GM18868 (cell line): ENCODE measurements around the gene STOML1.

Experiments
- ATAC-seq: cut with Tn5 transposase; IDR thresholded peaks from one replicate; pipeline ENCODE4 v1.9.1; 2021; ENCODE audit warnings: mild to moderate bottlenecking, moderate library complexity; ENCODE audit not compliant: unreplicated experiment

Gene STOML1

DNA sequence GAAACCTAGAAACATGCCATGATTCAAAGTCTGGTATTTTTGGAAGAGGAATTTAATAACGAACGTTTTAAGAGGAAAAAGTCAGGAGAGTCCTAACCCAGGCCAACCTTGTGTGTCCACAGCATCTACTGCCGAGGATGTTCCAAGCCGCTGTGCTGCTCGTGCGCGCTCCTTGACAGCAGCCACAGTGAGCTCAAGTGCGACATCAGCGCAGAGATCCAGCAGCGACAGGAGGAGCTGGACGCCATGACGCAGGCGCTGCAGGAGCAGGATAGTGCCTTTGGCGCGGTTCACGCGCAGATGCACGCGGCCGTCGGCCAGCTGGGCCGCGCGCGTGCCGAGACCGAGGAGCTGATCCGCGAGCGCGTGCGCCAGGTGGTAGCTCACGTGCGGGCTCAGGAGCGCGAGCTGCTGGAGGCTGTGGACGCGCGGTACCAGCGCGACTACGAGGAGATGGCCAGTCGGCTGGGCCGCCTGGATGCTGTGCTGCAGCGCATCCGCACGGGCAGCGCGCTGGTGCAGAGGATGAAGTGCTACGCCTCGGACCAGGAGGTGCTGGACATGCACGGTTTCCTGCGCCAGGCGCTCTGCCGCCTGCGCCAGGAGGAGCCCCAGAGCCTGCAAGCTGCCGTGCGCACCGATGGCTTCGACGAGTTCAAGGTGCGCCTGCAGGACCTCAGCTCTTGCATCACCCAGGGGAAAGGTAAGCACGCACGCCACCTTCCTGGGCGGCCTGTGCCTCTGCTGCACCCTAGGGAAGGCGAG lies 30.8 kb upstream of the STOML1 start:
- ATAC-seq: no peak

DNA sequence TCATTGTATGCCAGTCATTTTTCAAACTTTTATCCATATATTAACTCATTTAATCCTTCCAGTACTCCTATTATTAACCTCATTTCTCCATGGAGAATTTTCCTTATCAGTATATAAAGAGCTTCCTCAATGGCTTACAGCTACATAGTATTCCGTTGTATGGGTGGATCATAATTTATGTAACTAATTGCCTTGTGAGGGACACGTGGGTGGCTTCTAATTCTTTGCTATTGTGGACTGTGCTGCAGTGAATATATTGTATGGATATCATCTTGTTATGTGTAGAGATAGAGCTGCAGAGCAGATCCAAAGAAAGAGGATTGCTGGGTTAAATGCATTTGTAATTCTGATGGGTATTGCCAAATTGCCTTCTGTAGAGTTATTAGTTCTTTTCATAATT lies 27.6 kb upstream of the STOML1 start:
- ATAC-seq: no peak

DNA sequence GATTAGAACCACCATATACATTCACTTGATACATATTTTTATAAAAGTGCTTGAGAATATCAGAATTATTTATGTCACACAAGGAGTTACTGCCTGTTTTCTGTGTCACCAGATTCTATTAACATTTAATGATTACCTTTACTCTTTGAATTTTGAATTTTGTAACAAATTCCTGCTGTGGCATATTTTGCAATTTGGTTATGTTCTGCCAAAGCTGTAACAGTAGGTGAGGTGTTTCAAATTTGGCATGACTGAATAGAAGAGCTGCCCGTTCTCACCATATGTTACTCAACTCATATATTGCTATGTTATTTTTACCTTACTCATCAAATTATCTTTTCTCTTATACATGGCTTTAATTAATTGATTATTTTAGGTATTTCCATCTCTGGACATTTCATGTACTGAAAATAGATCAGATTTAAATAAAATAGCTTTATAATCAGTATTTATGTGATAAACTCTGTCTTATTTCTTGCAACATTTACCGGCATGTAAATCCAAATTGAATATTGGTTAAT lies 21.3 kb upstream of the STOML1 start:
- ATAC-seq: no peak

DNA sequence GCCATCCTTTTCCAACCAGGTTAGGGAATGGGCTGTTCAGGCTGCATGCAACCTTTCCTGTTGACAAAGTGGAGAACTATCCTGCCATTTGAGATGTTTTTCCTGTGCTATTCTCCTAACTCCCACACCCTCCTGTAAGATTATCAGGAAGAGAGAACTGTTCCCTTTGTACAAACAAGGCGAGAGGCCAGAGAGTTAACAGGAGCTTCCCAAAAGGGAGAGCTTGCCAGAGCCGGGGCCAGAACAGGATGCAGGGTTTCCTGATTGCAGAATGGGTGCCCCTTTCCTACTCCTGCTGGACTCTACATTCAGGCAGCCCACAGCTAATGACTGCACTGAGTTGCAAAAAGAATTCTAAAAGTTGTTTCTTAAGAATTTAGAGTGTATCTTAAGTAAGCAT lies 19.5 kb upstream of the STOML1 start:
- no peak for ATAC-seq

DNA sequence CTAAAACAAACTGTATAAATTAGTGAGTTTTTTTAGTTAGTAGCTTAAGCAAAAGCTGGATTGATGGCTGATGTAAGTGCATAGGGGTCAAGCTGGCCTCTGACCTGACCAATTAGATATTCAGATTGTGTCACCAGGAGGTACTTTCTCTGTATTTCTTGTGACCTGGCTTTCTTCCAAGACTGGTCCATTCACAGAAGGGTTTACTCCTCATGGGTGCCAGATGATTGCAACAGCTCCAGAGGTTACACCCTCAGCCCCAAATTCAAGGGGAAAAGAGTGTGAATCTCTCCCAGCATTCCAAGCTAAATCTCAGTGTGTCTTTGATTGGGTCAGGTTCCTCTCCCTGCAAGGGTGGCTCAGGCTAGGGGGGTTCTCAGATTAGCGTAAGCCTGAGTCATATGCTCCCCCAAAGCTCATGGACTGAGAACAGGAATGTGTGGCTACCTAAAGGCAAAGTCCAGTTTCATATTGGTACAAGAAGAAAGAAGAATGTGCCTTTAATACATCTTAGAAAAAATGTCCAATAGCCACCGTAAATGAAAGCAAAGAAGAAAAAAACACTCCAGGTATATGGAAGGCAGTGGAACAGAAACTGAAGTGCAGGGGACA lies 18.9 kb upstream of the STOML1 start:
- no peak for ATAC-seq

DNA sequence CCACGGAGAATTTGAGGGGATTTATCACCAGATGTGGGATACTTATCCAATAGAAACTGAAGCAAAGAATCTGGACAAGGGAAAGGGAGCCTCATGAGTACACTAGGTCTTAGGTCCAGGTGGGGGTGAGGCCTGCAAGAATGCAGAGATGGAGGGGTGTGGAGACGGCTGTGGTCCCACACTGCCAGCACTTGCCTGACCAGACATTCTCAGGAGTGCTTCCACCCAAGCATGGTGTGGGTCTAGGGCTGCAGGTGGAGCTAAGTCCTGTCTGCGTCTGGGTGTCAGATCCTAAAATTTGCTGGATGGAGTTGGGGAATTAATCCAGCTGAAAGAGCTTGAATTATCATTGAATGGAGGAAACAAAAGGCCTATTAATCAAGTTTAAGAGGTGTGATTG lies 16.8 kb upstream of the STOML1 start:
- ATAC-seq: no peak

DNA sequence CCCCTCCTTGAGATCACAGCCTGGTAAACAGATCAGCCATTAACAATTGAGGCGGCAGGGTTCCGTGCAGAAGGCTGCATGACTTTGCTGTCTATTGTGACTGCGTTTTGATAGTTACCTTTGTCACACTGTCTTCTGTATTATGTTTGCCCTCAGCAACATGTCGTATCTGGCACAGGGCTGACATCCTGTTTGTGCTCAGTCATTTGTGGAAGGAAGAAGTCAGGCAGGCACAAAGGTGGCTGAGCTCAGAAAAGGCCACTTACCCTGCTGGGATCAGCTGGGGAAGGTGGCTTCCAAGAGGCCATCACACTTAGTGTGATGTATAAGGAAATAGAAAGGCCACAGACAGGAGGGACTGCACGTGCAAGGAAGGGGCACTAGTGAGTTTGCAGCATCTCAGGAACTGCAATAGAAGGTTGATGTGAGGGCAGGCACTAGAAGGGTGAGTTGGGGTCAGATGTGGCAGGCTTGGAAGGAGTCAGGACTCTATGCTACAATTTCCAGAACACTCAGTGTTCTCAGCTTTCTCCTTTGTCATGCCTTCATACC lies 15.8 kb upstream of the STOML1 start:
- no peak for ATAC-seq

DNA sequence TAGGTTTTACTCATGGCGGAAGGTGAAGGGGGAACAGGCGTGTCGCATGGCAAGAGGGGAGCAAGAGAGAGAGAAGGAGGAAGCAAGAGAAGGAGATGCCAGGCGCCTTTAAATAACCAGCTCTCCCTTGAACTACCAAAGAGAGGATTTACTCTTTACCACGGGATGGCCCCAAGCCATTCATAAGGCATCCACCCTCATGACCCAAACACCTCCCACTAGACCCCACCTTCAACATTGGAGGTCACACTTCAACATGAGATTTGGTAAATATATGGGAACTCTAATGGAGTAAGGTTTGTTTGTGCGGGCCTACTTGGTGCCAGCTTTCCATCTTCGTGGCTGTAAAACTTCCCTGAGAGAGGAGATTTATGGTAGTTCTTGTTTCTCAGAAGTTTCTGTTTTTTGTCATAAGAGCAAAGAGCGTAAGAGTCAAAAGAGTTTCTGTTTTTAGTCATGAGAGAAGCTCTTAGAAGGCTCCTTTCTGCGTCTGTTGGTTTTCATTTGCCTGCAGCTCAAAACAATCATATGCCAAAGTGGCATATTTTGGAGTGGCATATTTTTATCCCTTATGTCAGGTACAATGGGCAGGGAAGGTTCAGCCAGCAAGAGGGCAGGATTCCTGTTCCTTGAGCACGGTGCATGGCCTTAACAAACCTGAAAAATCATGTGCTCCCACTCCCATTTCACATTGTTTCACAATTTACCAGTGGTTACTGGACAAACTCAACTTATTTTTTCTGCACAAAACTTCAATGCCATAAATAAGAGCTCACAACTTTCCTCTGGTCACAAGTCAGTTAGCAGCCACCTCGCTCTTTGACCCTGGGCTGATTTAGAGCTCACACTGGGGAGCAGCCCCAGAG lies 14.9 kb upstream of the STOML1 start:
- no peak for ATAC-seq

DNA sequence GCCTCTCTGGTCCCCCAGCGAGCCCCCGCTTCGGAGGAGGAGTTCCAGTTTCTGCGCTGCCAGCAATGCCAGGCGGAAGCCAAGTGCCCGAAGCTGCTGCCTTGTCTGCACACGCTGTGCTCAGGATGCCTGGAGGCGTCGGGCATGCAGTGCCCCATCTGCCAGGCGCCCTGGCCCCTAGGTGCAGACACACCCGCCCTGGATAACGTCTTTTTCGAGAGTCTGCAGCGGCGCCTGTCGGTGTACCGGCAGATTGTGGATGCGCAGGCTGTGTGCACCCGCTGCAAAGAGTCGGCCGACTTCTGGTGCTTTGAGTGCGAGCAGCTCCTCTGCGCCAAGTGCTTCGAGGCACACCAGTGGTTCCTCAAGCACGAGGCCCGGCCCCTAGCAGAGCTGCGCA lies 5.9 kb upstream of the STOML1 start:
- no peak for ATAC-seq

DNA sequence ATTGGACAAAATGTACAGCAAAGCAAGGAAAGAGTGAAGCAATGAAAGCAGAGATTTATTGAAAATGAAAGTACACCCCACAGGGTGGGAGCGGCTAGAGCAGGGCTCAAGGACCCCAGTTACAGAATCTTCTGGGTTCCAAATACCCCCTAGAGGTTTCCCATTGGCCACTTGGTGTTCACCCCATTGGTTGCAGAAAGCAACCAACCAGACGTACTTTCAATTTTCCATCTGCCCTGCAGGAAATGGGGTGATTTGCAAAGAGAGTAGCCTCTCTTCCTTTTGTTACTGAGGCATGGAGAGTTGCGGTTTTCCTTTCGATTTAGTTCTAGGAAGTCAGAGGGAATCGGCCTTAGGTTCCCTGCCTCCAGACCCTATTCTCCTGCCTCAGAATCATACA lies 4.8 kb upstream of the STOML1 start:
- ATAC-seq: no peak

DNA sequence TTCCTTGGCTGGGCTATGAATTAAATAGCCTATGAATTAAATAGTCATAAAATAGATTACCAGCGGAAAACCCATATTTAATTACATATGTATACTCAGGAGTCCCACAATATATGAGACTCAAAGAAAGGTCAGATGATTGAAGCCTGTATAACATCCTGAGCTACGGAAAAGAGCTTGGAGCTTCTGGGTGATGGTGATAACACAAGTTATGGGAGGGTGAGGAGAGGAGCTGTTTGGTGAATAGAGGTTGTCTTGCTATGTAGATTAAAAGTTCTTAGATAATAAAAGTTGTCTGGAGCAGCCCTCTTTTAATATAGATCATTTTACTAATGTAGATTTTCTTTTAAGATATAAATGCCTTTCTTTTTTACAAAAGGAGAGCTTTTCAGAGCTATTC lies 4.2 kb upstream of the STOML1 start:
- ATAC-seq: no peak

DNA sequence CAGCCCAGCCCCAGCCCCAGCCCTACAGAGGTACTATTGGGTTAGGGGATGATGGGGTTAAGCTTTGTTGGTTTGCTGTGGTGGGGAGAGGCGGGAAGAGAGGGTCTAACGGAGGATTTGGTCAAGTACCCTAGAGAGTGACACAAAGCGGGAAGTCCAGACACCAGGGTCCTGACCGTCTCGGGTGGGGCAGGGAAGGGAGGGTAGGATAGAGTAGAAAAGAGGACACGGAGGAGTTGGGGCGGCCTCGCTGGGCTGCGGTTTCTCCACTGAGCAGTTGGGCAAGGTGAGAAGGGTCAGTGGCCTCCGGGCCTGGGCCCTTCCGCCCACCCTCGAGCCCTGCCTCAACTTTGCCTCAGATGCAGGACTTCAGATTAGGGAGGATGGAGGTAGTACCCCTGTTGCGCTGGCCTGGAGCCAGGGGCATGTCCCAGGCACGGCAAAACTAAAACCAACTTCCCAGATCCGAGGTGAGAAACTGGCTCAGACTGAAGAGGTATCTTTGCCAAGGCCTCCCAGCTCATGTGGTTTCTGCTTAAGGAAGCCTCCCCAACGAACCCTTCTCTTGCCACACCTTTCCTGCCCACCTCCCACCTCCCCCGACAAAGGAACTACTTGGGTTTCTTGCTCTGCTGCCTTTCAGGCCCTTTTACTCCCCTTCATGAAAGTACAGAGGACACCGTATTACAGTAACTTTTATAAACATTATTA lies 3.0 kb upstream of the STOML1 start:
- ATAC-seq: no peak

DNA sequence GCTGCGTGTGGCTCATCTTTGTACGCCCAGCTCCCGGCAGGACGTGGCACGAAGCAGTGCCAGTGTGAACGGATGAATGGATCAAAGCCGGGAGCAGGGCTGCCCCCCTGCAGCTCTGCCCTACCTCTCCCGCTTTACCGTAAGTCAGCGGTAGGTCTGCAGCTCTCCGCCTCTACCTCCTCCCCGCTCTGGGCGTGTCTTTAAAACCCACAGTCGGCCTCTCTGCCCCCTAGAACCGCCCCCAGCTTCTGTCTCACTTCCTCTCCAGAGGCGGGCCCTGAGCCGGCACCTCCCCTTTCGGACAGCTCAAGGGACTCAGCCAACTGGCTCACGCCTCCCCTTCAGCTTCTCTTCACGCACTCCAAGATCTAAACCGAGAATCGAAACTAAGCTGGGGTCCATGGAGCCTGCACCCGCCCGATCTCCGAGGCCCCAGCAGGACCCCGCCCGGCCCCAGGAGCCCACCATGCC lies 2.4 kb upstream of the STOML1 start, which contains the start of gene PML:
TSS of gene PML (plus strand) at position 304 of the 471 bp plus-strand sequence. CDS start at position 401, 97 bp downstream.
- ATAC-seq: peak; percentile 79

DNA sequence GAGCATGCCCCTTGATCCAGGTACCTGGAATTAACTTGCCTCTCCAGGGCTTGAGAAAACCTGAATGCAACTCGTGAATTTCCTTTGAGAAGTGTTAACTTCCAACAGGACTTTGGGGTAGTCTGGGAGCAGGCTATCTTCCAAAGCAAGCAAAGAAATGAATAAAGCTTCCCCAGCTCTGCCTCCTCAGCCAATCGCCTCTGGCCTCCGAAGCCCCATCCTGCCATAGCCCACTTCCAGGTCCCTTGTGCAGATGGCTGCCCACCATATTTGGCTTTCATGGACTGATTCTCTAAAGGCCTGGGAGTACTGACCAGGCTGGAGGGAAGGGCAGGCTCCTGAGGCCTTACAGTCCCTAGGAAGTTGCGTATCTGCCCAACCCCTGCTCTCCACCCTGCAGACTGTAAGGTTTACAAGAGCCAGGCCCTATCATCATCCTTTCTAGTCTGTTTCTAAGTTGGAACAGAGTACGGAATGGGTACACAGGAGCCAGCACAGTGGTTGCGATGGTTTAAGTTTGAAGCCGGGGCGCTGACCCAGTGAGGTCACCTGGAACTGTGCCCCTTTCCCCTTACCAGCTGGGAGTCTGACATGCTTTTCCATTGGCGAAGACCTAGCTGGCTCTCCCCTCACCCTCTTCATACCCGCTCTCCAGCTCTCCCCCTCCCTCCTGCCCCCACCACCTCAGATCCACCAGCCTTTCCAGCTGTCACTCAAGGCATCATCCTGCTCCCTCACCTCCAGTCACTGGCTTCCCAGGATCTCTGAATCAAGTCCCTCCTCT lies 1.3 kb upstream of the STOML1 start:
- no peak for ATAC-seq

DNA sequence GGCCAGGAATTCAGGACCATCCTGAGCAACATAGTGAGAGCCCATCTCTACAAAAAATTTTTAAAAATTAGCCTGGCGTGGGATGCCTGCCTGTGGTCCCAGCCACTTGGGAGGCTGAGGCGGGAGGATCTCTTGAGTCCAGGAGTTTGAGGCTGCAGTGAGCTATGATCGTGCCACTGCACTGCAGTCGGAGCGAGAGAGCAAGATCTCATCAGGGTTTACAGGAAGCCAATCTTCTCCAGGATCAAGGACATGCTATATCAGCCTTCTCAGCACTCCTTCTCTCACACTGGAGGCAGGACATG lies 451 bp upstream of the STOML1 start:
- ATAC-seq: no peak

DNA sequence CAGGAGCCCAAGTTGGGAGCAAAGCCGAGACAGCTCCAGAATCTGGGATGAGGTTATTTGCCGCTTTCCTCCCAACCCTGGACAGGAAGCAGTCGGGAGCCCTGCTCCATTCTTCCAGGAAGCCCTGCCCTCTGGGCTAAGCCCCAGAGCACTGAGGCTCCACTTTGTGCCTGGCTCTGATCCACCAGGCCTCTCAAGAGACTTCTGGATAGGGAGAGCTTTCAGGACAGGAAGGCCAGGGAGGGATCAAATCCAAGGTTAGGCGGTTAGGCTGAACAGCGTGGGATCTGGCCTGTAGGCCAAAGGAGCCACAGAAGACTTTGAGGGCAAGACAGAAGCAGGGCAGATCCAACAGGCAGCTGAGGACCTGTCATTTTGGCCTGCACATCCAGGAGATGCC lies 835 bp downstream of the STOML1 start:
- no peak for ATAC-seq

DNA sequence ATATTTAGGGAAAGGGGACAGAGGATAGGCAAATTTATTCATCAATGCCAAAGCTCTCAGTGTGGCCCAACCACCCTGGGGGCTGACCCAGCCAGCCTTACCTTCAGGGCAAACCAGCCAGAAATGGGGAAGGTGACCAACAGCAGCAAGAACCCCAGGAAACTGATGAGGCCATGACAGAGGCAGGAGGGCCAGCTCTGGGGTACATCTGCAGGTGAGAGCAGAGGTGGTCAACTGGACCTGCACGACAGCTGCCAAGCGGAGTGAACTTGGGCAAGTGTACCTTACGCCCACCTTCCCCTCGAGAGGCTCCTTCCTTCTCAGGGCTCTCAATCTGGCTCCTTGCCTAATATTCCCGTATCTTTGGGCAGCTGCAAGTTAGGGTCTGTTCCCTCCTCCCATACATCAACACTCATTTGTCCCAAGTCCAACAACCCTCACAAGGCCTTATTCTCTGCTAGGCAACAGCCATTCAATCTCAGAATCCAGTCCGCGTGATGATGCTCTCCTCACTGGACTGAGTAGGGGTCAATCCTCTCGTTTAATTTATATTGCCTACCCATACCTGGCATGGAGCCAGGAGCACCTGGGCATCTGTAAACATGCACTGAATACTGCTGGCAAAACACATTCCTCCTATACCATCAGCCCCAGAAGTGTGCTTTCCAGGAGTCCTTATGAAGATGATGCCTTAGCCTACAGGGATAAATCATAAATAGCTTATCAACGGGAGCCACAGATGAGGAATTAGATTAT lies 1.7 kb downstream of the STOML1 start:
- ATAC-seq: no peak

DNA sequence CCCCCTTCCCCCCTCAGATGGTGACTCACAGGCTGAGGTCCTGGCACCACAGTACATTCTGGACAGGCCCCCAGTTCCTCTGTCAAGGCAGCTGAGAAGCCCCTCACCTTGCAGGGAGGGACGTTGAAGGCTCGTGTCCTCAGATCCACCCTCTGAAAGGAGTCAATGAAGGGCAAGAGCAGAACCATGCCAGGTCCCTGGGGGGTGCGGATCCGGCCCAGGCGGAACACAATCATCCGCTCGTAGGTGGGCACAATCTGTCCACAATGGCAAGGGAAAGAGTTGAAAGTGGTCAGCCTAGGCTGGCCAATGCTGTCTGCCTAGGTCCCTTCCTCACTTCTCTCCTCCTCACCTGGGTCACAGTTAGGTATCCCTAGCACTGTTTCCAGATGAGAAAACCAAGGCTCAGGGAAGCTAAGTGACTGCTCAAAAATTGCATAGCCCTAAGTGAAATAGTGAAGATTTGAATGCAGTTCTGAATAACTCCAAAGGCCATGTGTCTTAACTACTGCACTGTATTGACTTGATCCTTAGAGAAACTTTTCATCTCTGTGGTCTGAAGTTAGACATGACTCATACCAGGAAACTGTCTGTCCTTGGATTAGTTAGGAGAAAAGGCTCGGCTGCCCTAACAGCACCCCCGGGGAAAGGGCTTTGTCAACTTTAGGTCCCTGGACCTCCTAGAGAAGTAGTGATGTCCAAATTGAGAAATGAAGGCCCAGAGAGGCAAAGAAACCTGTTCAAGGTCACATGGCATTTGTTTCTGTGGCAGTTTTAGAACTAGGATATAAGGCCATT lies 2.9 kb downstream of the STOML1 start:
- no peak for ATAC-seq
